PC-9 (cell line): ENCODE results near the gene ERBB2.

Source experiments
- CTCF ChIP-seq: fragments of 200-600 bp; sonication (generic); conservative IDR thresholded peaks from 2 replicates; pipeline ENCODE4 v1.6.1; 2017; ENCODE audit warnings: mixed run types, antibody characterized with exemption, mild to moderate bottlenecking, moderate library complexity
- EZH2 ChIP-seq: fragments of 200-600 bp; sonication (generic); IDR thresholded peaks from 2 replicates; pipeline ENCODE4 v1.8.0; 2017; ENCODE audit warnings: antibody characterized with exemption, low read depth

- TF ChIP-seq CTCF (no peak), EZH2 (no peak)
Measured at GRCh38 chr17:39716879-39717536, 17.1 kb downstream of the ERBB2 start.
